Neural cell (in vitro differentiated cells): ENCODE measurements around the gene VMAC. TPM values are rescaled to one million over a fixed set of nuclear protein-coding genes. Genes with fewer than 3 reads are reported as not detected.

Source experiments
- H2AFZ ChIP-seq: fragments of 200-600, 300-800 bp; sonication (generic), shearing (Covaris generic); 2 replicates; pipeline ENCODE4 v1.6.0; 2014; ENCODE audit warnings: low read depth, mild to moderate bottlenecking, antibody characterized with exemption, low read length, moderate library complexity
- H3F3A ChIP-seq: fragments of 200-600 bp; shearing (Covaris generic); 2 replicates; pipeline ENCODE4 v1.6.1; 2016; ENCODE audit warnings: mild to moderate bottlenecking, moderate library complexity, mixed read lengths, antibody characterized with exemption, low read length; ENCODE audit not compliant: insufficient read depth, poor library complexity, severe bottlenecking
- H3K27ac ChIP-seq: fragments of 200-600, 300-800 bp; sonication (generic), shearing (Covaris generic); 2 replicates; pipeline ENCODE4 v1.5.1; 2014; ENCODE audit warnings: mild to moderate bottlenecking, low read length, moderate library complexity
- H3K27me3 ChIP-seq: fragments of 300-800, 200-600 bp; sonication (generic), shearing (Covaris generic); 2 replicates; pipeline ENCODE4 v1.6.0; 2014; ENCODE audit warnings: mild to moderate bottlenecking, low read depth, low read length, moderate library complexity; ENCODE audit not compliant: insufficient read depth
- H3K36me3 ChIP-seq: fragments of 300-800, 200-600 bp; sonication (generic), shearing (Covaris generic); 2 replicates; pipeline ENCODE4 v1.5.1; 2014; ENCODE audit warnings: mild to moderate bottlenecking, antibody characterized with exemption, low read length, moderate library complexity; ENCODE audit not compliant: insufficient read depth
- H3K4me2 ChIP-seq: fragments of 300-800, 200-600 bp; sonication (generic), shearing (Covaris generic); 2 replicates; pipeline ENCODE4 v1.6.0; 2014; ENCODE audit warnings: mild to moderate bottlenecking, low read length
- H3K4me3 ChIP-seq: fragments of 300-800, 200-600 bp; sonication (generic), shearing (Covaris generic); 2 replicates; pipeline ENCODE4 v1.5.1; 2014; ENCODE audit warnings: mild to moderate bottlenecking, low read length, moderate library complexity
- H3K79me2 ChIP-seq: fragments of 200-600 bp; shearing (Covaris generic); replicated peaks from 2 replicates; pipeline ENCODE4 v1.6.0; 2014; ENCODE audit warnings: mild to moderate bottlenecking, low read length, moderate library complexity; ENCODE audit not compliant: insufficient read depth
- H3K9ac ChIP-seq: fragments of 300-800, 200-600 bp; sonication (generic), shearing (Covaris generic); 2 replicates; pipeline ENCODE4 v1.6.1; 2016; ENCODE audit warnings: mild to moderate bottlenecking, low read length, mixed read lengths
- H3K9me2 ChIP-seq: fragments of 200-600 bp; shearing (Covaris generic); 2 replicates; pipeline ENCODE4 v1.6.1; 2016; ENCODE audit warnings: mild to moderate bottlenecking, low read length, mixed read lengths; ENCODE audit not compliant: insufficient read depth
- H3K9me3 ChIP-seq: fragments of 200-600, 300-800 bp; sonication (generic), shearing (Covaris generic); 2 replicates; pipeline ENCODE4 v1.6.1; 2016; ENCODE audit warnings: mild to moderate bottlenecking, mixed run types, low read length, moderate library complexity, mixed read lengths
- H4K20me1 ChIP-seq: fragments of 200-600 bp; shearing (Covaris generic); 2 replicates; pipeline ENCODE4 v1.6.1; 2016; ENCODE audit warnings: mild to moderate bottlenecking, mixed run types; ENCODE audit not compliant: insufficient read depth
- CTCF ChIP-seq: fragments of 450-650 bp; IDR thresholded peaks from 2 replicates; pipeline ENCODE4 v1.5.1; 2014; ENCODE audit warnings: antibody characterized with exemption, mild to moderate bottlenecking, moderate library complexity; ENCODE audit not compliant: poor library complexity, severe bottlenecking
- EP300 ChIP-seq: fragments of 450-650 bp; conservative IDR thresholded peaks from 2 replicates; pipeline ENCODE4 v1.6.1; 2014; ENCODE audit warnings: antibody characterized with exemption, mild to moderate bottlenecking, moderate library complexity; ENCODE audit not compliant: poor library complexity, severe bottlenecking
- EZH2 ChIP-seq: fragments of 200-600, 300-800 bp; shearing (Covaris generic), sonication (generic); IDR thresholded peaks from 2 replicates; pipeline ENCODE4 v1.6.1; 2014; ENCODE audit warnings: antibody characterized with exemption, low read length, borderline replicate concordance, mild to moderate bottlenecking; ENCODE audit not compliant: insufficient read depth, poor library complexity, severe bottlenecking
- MXI1 ChIP-seq: fragments of 450-650 bp; conservative IDR thresholded peaks from 2 replicates; pipeline ENCODE4 v1.6.1; 2014; ENCODE audit warnings: antibody characterized with exemption, mild to moderate bottlenecking; ENCODE audit not compliant: poor library complexity, severe bottlenecking
- POLR2AphosphoS5 ChIP-seq: IDR thresholded peaks from 2 replicates; pipeline ENCODE4 v1.6.1; 2012
- RAD21 ChIP-seq: fragments of 450-650 bp; conservative IDR thresholded peaks from 2 replicates; pipeline ENCODE4 v1.6.1; 2014; ENCODE audit warnings: antibody characterized with exemption, mild to moderate bottlenecking, moderate library complexity
- REST ChIP-seq: IDR thresholded peaks from 2 replicates; pipeline ENCODE4 v1.6.1; 2012; ENCODE audit warnings: borderline replicate concordance
- SMC3 ChIP-seq: fragments of 450-650 bp; conservative IDR thresholded peaks from 2 replicates; pipeline ENCODE4 v1.6.1; 2014; ENCODE audit warnings: antibody characterized with exemption, mild to moderate bottlenecking, moderate library complexity; ENCODE audit not compliant: poor library complexity
- TAF1 ChIP-seq: IDR thresholded peaks from 2 replicates; pipeline ENCODE4 v1.6.1; 2012; ENCODE audit warnings: low read depth
- polyA plus RNA-seq: library from polyadenylated mRNA; depleted of rRNA; stranded (reverse); fragments of >200 nt; gene quantifications from 2 replicates; pipeline ENCODE4 v1.2.3, GENCODE V29; 2014

Gene VMAC
- polyA plus RNA-seq, 1 donor from 2014 or later, result 6.0 TPM

GRCh38 chr19:5895890-5896289, 8.8 kb upstream of the VMAC start:
- no peak overlapping the region for H3K4me3 ChIP-seq
- no peaks in the 10 kb centered on the region for H3K27me3 ChIP-seq
- H3K9me3 ChIP-seq, result no peaks in the 10 kb centered on the region
- H3K79me2 ChIP-seq, result peaks cover 7% of the 10 kb centered on the region
- H3K9me2 ChIP-seq, result no peaks in the 10 kb centered on the region
- H2AFZ ChIP-seq, result no peak overlapping the region
- H3K9ac ChIP-seq, result no peak overlapping the region
- TF ChIP-seq CTCF, result no peak
- TF ChIP-seq REST, result no peak
- TF ChIP-seq EP300, result no peak
- no peak for TF ChIP-seq SMC3
- TF ChIP-seq RAD21, result no peak
- H3K4me2 ChIP-seq, result no peak overlapping the region
- no peaks in the 10 kb centered on the region for H3F3A ChIP-seq
- no peaks in the 10 kb centered on the region for H4K20me1 ChIP-seq
- H3K36me3 ChIP-seq, result no peaks in the 10 kb centered on the region
- no peak overlapping the region for H3K27ac ChIP-seq

GRCh38 chr19:5896365-5897076, 8.2 kb upstream of the VMAC start:
- peaks cover 7% of the 10 kb centered on the region for H3K79me2 ChIP-seq
- TF ChIP-seq TAF1, result no peak
- no peak for TF ChIP-seq REST
- TF ChIP-seq POLR2AphosphoS5, result no peak
- no peak for TF ChIP-seq SMC3
- no peak for TF ChIP-seq CTCF
- no peak for TF ChIP-seq MXI1
- TF ChIP-seq EZH2, result no peak
- no peak for TF ChIP-seq EP300
- no peak for TF ChIP-seq RAD21
- H3K9me2 ChIP-seq, result no peaks in the 10 kb centered on the region
- no peaks in the 10 kb centered on the region for H3F3A ChIP-seq
- no peaks in the 10 kb centered on the region for H3K36me3 ChIP-seq
- no peak overlapping the region for H3K4me3 ChIP-seq
- H3K27ac ChIP-seq, result no peak overlapping the region
- H2AFZ ChIP-seq, result no peak overlapping the region
- no peak overlapping the region for H3K9ac ChIP-seq
- no peak overlapping the region for H3K4me2 ChIP-seq
- H4K20me1 ChIP-seq, result no peaks in the 10 kb centered on the region
- no peaks in the 10 kb centered on the region for H3K27me3 ChIP-seq
- H3K9me3 ChIP-seq, result no peaks in the 10 kb centered on the region
